Measurements from ENCODE around the gene MAN2A1.

- TF ChIP-seq POLR2A (IDR thresholded peaks at IDR 0.05) (no peak), CTCF (IDR thresholded peaks at IDR 0.05) (no peak), POLR2AphosphoS5 (IDR thresholded peaks at IDR 0.05) (no peak)
Observed at GRCh38 chr5:109877670-109878045, 187.9 kb downstream of the MAN2A1 start.
